HepG2 (cell line): ENCODE measurements around the gene OPRM1. TPM values are rescaled to one million over a fixed set of nuclear protein-coding genes. Genes with fewer than 3 reads are reported as not detected.

ENCODE experiments used
- ATAC-seq: fragments of 200-7000 bp; cut with Tn5 transposase; 3 replicates; pipeline ENCODE4 v1.9.1; 2020; ENCODE audit warnings: mild to moderate bottlenecking, moderate library complexity
- BruUV-seq: library from RNA; stranded (reverse); fragments of 400-500 nt; replicated peaks from 2 replicates; lab custom pipeline; 2021; lab: Mats Ljungman, UMichigan
- CTCF ChIA-PET: fragments of 300-600 bp; formaldehyde crosslinking; extraction: SDS; loops from one replicate; lab custom pipeline; 2021; ENCODE audit warnings: low total read pairs, inconsistent platforms, low intra/inter-chr PET ratio; lab: Yijun Ruan, JAX
- POLR2A ChIA-PET: fragments of 350-600 bp; sonication (Branson Sonifier 250); formaldehyde crosslinking; loops from one replicate; lab custom pipeline; 2020; ENCODE audit warnings: antibody characterized with exemption, inconsistent platforms; lab: Yijun Ruan, JAX
- DNase-seq: peaks from one replicate; pipeline ENCODE4 v3.0.0-alpha.2; 2015; ENCODE audit warnings: low spot score
- FAIRE-seq: peaks from 3 replicates; lab custom pipeline; 2011; peaks lifted over from hg19 to GRCh38; lab: Jason Lieb, UNC
- H2AFZ ChIP-seq: one replicate; pipeline ENCODE4 v1.6.1; 2011; ENCODE audit warnings: low read length, inconsistent platforms
- H3K27ac ChIP-seq: fragments of 300-600 bp; 3 replicates; pipeline ENCODE4 v1.8.0; 2011; ENCODE audit warnings: mixed run types, mild to moderate bottlenecking, mixed read lengths, low read length, inconsistent platforms; ENCODE audit not compliant: insufficient read depth; ENCODE audit errors: extremely low read length
- H3K27me3 ChIP-seq, 2 experiments: fragments of 200-600 bp in 1 of 2; 2 replicates in 1 of 2; 3 replicates in 1 of 2; pipeline versions ENCODE4 v1.6.0 to v1.8.0; 2011; ENCODE audit warnings: low read length in 2 of 2, mild to moderate bottlenecking in 2 of 2, moderate library complexity in 2 of 2, inconsistent platforms in 1 of 2; ENCODE audit not compliant: insufficient read depth in 2 of 2, control insufficient read depth in 1 of 2
- H3K36me3 ChIP-seq, 2 experiments: fragments of 200-600 bp in 1 of 2; replicated peaks in 1 of 2; 2 replicates in 1 of 2; 3 replicates in 1 of 2; pipeline versions ENCODE4 v1.5.1 to v1.8.0; 2011; ENCODE audit warnings: low read length in 2 of 2, inconsistent platforms in 1 of 2; ENCODE audit not compliant: insufficient read depth in 2 of 2, control insufficient read depth in 1 of 2
- H3K4me1 ChIP-seq: 2 replicates; pipeline ENCODE4 v1.5.1; 2012; ENCODE audit warnings: low read length, inconsistent platforms; ENCODE audit not compliant: insufficient read depth
- H3K4me2 ChIP-seq: 2 replicates; pipeline ENCODE4 v1.6.0; 2011; ENCODE audit warnings: low read depth, low read length, inconsistent platforms
- H3K4me3 ChIP-seq, 3 experiments: fragments of 200-600 bp in 1 of 3; sonication (generic), shearing (Covaris generic) in 1 of 3; replicated peaks in 1 of 3; 2 replicates each; pipeline ENCODE4 v1.5.1; 2011 to 2016; ENCODE audit warnings: low read length in 3 of 3, inconsistent platforms in 2 of 3, low read depth in 2 of 3, mild to moderate bottlenecking in 2 of 3, control low read depth in 1 of 3, mixed read lengths in 1 of 3; ENCODE audit not compliant: insufficient read depth in 1 of 3
- H3K79me2 ChIP-seq: one replicate; pipeline ENCODE4 v1.6.1; 2011; ENCODE audit warnings: low read length, inconsistent platforms; ENCODE audit not compliant: insufficient read depth
- H3K9ac ChIP-seq: 2 replicates; pipeline ENCODE4 v1.6.0; 2011; ENCODE audit warnings: mild to moderate bottlenecking, low read depth, low read length, inconsistent platforms; ENCODE audit not compliant: insufficient read depth
- H3K9me3 ChIP-seq: 2 replicates; pipeline ENCODE4 v1.5.1; 2012; ENCODE audit warnings: mild to moderate bottlenecking, low read length
- H4K20me1 ChIP-seq: 2 replicates; pipeline ENCODE4 v1.6.0; 2011; ENCODE audit warnings: inconsistent platforms, mild to moderate bottlenecking, low read length, moderate library complexity; ENCODE audit not compliant: insufficient read depth
- ETV6 ChIP-seq: sonication (generic); formaldehyde crosslinking; conservative IDR thresholded peaks from 2 replicates; pipeline ENCODE4 v1.4.0; 2020; ENCODE audit warnings: missing genetic modification reagents
- HDAC6 ChIP-seq: fragments of 200-600 bp; sonication (generic); IDR thresholded peaks from 2 replicates; pipeline ENCODE4 v1.7.0; 2017; ENCODE audit warnings: mild to moderate bottlenecking, antibody characterized with exemption, low read length, low read depth
- NONO ChIP-seq, 2 experiments: fragments of 450-650 bp in 1 of 2; sonication (generic) in 1 of 2; formaldehyde crosslinking in 1 of 2; IDR thresholded peaks in 1 of 2; conservative IDR thresholded peaks in 1 of 2; 2 replicates each; pipeline versions ENCODE4 v1.6.1 to v1.8.0; 2017 to 2022; ENCODE audit warnings: mild to moderate bottlenecking in 1 of 2, missing genetic modification reagents in 1 of 2, moderate library complexity in 1 of 2
- SPEN ChIP-seq: sonication (generic); formaldehyde crosslinking; IDR thresholded peaks from 2 replicates; pipeline ENCODE4 v1.5.1; 2020; ENCODE audit warnings: low read depth, mild to moderate bottlenecking, missing genetic modification reagents
- ZNF24 ChIP-seq: fragments of 450-650 bp; IDR thresholded peaks from 2 replicates; pipeline ENCODE4 v1.6.1; 2017; ENCODE audit warnings: antibody characterized with exemption, mild to moderate bottlenecking
- ZNF567 ChIP-seq: sonication (generic); formaldehyde crosslinking; IDR thresholded peaks from 2 replicates; pipeline ENCODE4 v1.8.1; 2023; ENCODE audit warnings: mild to moderate bottlenecking, missing genetic modification reagents, borderline replicate concordance
- ZNF776 ChIP-seq: sonication (generic); formaldehyde crosslinking; IDR thresholded peaks from 2 replicates; pipeline ENCODE4 v1.4.0; 2020; ENCODE audit warnings: mild to moderate bottlenecking, missing genetic modification reagents
- ZNF788 ChIP-seq: sonication (generic); formaldehyde crosslinking; IDR thresholded peaks from 2 replicates; pipeline ENCODE4 v1.5.0; 2020; ENCODE audit warnings: mild to moderate bottlenecking, missing genetic modification reagents, borderline replicate concordance
- ZNF83 ChIP-seq: sonication (generic); formaldehyde crosslinking; IDR thresholded peaks from 2 replicates; pipeline ENCODE4 v1.4.0; 2020; ENCODE audit warnings: missing genetic modification reagents, mild to moderate bottlenecking, borderline replicate concordance
- WGBS: methylation state at CpG from one replicate; pipeline ENCODE4 v1.1.6; 2017; ENCODE audit warnings: low lambda C conversion rate; 5-methylcytosine and 5-hydroxymethylcytosine counted together
- in situ Hi-C: cut with HindIII; loops from 2 replicates; pipeline ENCODE4 v1.10.0; 2017; ENCODE audit warnings: low pct_unique_long_range_greater_than_20kb; ENCODE audit not compliant: extremely low pct_ligation_motif_present
- intact Hi-C: fragments of 100-400 bp; cut with micrococcal nuclease; formaldehyde crosslinking; loops from one replicate; pipeline ENCODE4 v1.10.0; 2022; ENCODE audit not compliant: unreplicated experiment
- polyA plus RNA-seq, 8 experiments: library from polyadenylated mRNA; depleted of rRNA in 3 of 8; stranded (reverse) in 7 of 8; unstranded in 1 of 8; fragments of >200 nt; fragmentation: Illumina TruSeq in 4 of 8; extraction: Trizol in 4 of 8; gene quantifications; 2 replicates each; pipeline versions ENCODE4 v1.2.1 to v1.2.3, GENCODE V29; 2011 to 2016; ENCODE audit warnings: low read depth in 4 of 8, missing spikeins in 1 of 8, mixed read lengths in 1 of 8; ENCODE audit not compliant: insufficient read depth in 1 of 8
- total RNA-seq, 5 experiments: library from RNA; depleted of rRNA; stranded (reverse); fragments of >200 nt; fragmentation: Illumina TruSeq; extraction: Trizol; gene quantifications; 2 replicates each; pipeline ENCODE4 v1.2.3, GENCODE V29; 2016; ENCODE audit warnings: low read depth in 1 of 5
- TF ChIP-seq, protein P1 (sequence below): IDR thresholded peaks from 2 replicates; pipeline ENCODE4 v1.6.1; 2016; ENCODE audit warnings: control low read depth
- TF ChIP-seq, protein P2 (sequence below): IDR thresholded peaks from 2 replicates; pipeline ENCODE4 v1.6.1; 2012; ENCODE audit warnings: inconsistent platforms
- TF ChIP-seq, protein P3 (sequence below): sonication (generic); formaldehyde crosslinking; IDR thresholded peaks from 2 replicates; pipeline ENCODE4 v1.5.0; 2020; ENCODE audit warnings: missing genetic modification reagents, mild to moderate bottlenecking, borderline replicate concordance
- TF ChIP-seq, protein P4 (sequence below): sonication (generic); formaldehyde crosslinking; IDR thresholded peaks from 2 replicates; pipeline ENCODE4 v1.5.1; 2020; ENCODE audit warnings: missing genetic modification reagents, mild to moderate bottlenecking, borderline replicate concordance

The OPRM1 gene
- total and polyA plus RNA-seq, 2 of the 13 experiments (the other 11 are each of a cell fraction or from before 2014, with no cell fraction given): not detected

DNA sequence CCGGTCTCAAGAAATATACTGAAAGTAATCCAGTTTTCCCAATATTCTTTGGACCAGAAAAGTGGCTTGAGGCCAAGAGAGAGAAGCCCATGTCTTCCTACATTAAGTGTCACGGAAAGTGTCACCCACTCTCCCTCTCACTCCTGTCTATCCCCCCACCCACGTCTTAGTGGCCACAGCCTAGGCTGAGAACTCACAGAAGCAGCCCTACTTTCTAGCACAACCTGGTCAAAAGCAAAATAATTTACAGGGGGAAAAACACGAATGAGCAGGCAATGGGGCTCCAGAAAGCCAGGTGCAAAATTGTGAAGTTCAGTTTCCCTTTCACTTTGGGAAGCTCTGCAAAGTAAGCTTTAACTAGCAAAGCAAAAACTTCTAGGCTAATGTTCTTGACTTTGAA, 118.0 kb downstream of the OPRM1 start:
- intact Hi-C loops (loop anchor here (10.0 kb wide), 1 partner anchor 188 kb away; no protein-coding TSS in a partner anchor), in situ Hi-C loops (loop anchor here (10.0 to 25.0 kb wide), 3 partner anchors 208 to 505 kb away; partner anchors contain the start of gene CNKSR3)
- BruUV-seq: no TSS peak
- ChIA-PET POLR2A (no interaction called here), CTCF (no interaction called here)
- TF ChIP-seq, protein P1, sequence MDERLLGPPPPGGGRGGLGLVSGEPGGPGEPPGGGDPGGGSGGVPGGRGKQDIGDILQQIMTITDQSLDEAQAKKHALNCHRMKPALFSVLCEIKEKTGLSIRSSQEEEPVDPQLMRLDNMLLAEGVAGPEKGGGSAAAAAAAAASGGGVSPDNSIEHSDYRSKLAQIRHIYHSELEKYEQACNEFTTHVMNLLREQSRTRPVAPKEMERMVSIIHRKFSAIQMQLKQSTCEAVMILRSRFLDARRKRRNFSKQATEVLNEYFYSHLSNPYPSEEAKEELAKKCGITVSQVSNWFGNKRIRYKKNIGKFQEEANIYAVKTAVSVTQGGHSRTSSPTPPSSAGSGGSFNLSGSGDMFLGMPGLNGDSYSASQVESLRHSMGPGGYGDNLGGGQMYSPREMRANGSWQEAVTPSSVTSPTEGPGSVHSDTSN: no peak
- TF ChIP-seq ZNF83 (no peak), ETV6 (CRISPR knock-in tag) (no peak), SPEN (no peak), ZNF776 (CRISPR knock-in tag) (no peak)
- Histone ChIP-seq H3K4me3 (0 out of 6 replicates have a peak overlapping the region, but pooled peaks of 1 of the 3 experiments have one; percentile 7), H3K9me3 (0 out of 2 replicates have a peak, but pooled peaks cover 6% of the 10 kb centered on the region), H3K4me2 (peak overlapping the region; percentile 20; the same call in 1 of the 2 replicates), H3K36me3 (no peaks in the 10 kb centered on the region), H2AFZ (no peak overlapping the region), H3K9ac (no peak overlapping the region), H4K20me1 (no peaks in the 10 kb centered on the region), H3K27me3 (no peaks in the 10 kb centered on the region; a peak in 1 of 5 replicates), H3K4me1 (no peaks in the 10 kb centered on the region), H3K27ac (no peak overlapping the region), H3K79me2 (no peaks in the 10 kb centered on the region)
- FAIRE-seq (no peak), ATAC-seq (no peak), DNase-seq (no peak)
- 11% methylated on average over 4 of the region's 4 CpGs for WGBS

DNA sequence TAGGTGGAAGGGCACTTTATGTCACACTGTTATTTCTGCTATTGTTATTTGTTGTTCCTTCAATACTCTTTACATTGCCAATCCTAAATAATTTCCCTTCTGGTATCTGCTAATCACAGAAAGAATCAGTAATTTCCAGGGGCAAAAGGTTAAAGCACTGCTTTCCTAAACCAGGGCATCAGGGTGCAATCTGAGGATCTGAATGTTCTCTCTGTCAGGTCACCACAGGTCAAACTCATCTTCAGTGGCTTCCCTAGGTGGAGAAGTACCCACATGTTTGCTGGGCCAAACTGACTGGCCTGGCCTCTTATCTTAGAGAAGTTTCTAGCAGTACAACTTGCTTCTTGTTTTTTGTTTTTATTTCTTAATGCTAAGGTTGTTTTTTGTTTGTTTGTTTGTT, 118.7 kb downstream of the OPRM1 start:
- no peak overlapping the region for H3K9ac ChIP-seq
- ATAC-seq: no peak

More for the DNA sequence above, 118.7 kb downstream of the OPRM1 start:
- no peak overlapping the region for H2AFZ ChIP-seq
- no peaks in the 10 kb centered on the region for H3K27me3 ChIP-seq
- 0 out of 2 replicates have a peak, but pooled peaks cover 6% of the 10 kb centered on the region for H3K9me3 ChIP-seq
- ChIA-PET POLR2A (no interaction called here), CTCF (no interaction called here)
- intact Hi-C loops: loop anchor here (10.0 kb wide), 1 partner anchor 187 kb away; no protein-coding TSS in a partner anchor
- TF ChIP-seq ZNF788 (CRISPR knock-in tag) (no peak), NONO (IDR thresholded peaks at IDR 0.05) (no peak), NONO (CRISPR knock-in tag; conservative IDR thresholded peaks at IDR 0.05) (no peak), ZNF24 (no peak), HDAC6 (no peak), ZNF567 (CRISPR knock-in tag) (no peak)
- TF ChIP-seq, protein P2, sequence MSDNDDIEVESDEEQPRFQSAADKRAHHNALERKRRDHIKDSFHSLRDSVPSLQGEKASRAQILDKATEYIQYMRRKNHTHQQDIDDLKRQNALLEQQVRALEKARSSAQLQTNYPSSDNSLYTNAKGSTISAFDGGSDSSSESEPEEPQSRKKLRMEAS: no peak
- TF ChIP-seq, protein P3, sequence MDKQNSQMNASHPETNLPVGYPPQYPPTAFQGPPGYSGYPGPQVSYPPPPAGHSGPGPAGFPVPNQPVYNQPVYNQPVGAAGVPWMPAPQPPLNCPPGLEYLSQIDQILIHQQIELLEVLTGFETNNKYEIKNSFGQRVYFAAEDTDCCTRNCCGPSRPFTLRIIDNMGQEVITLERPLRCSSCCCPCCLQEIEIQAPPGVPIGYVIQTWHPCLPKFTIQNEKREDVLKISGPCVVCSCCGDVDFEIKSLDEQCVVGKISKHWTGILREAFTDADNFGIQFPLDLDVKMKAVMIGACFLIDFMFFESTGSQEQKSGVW: no peak
- TF ChIP-seq, protein P4, sequence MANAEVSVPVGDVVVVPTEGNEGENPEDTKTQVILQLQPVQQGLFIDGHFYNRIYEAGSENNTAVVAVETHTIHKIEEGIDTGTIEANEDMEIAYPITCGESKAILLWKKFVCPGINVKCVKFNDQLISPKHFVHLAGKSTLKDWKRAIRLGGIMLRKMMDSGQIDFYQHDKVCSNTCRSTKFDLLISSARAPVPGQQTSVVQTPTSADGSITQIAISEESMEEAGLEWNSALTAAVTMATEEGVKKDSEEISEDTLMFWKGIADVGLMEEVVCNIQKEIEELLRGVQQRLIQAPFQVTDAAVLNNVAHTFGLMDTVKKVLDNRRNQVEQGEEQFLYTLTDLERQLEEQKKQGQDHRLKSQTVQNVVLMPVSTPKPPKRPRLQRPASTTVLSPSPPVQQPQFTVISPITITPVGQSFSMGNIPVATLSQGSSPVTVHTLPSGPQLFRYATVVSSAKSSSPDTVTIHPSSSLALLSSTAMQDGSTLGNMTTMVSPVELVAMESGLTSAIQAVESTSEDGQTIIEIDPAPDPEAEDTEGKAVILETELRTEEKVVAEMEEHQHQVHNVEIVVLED (CRISPR knock-in tag): no peak
- DNase-seq (no peak), FAIRE-seq (no peak)
- H3K27ac ChIP-seq: no peak overlapping the region
- H4K20me1 ChIP-seq: no peaks in the 10 kb centered on the region
- in situ Hi-C loops: loop anchor here (10.0 to 25.0 kb wide), 3 partner anchors 207 to 505 kb away; partner anchors contain the start of gene CNKSR3
- no peak overlapping the region for H3K4me3 ChIP-seq
- no peaks in the 10 kb centered on the region for H3K79me2 ChIP-seq
- no TSS peak for BruUV-seq
- no peaks in the 10 kb centered on the region for H3K4me1 ChIP-seq
- no peak overlapping the region for H3K4me2 ChIP-seq
- H3K36me3 ChIP-seq: no peaks in the 10 kb centered on the region
